Tibial nerve (tissue), 4 donors: ENCODE data around the gene IFNGR1. TPM values are rescaled to one million over a fixed set of nuclear protein-coding genes. Genes with fewer than 3 reads are reported as not detected.

Experiments used
- DNase-seq, 2 donors: peaks; one replicate each; pipeline ENCODE4 v3.0.0-alpha.2; 2019; ENCODE audit warnings: low spot score in 2 of 2
- H3K27ac ChIP-seq, 4 donors: fragments of 200-600 bp; sonication (generic) in 3 of 4; one replicate each; pipeline ENCODE4 v1.5.1; 2017 to 2019; ENCODE audit warnings: mild to moderate bottlenecking in 1 of 4
- H3K27me3 ChIP-seq, 2 donors: fragments of 200-600 bp; sonication (generic) in 1 of 2; one replicate each; pipeline versions ENCODE4 v1.5.1 to v1.6.0; 2017 to 2019
- H3K36me3 ChIP-seq, 3 donors: fragments of 200-600 bp; sonication (generic); one replicate each; pipeline ENCODE4 v1.5.1; 2018 to 2019
- H3K4me1 ChIP-seq, 4 donors: fragments of 200-600 bp; sonication (generic) in 3 of 4; one replicate each; pipeline ENCODE4 v1.5.1; 2017 to 2019
- H3K4me3 ChIP-seq, 4 donors: fragments of 200-600 bp; sonication (generic) in 3 of 4; one replicate each; pipeline ENCODE4 v1.5.1; 2017 to 2019; ENCODE audit warnings: mild to moderate bottlenecking in 1 of 4, moderate library complexity in 1 of 4
- H3K9me3 ChIP-seq, 4 donors: fragments of 200-600 bp; sonication (generic) in 3 of 4; one replicate each; pipeline ENCODE4 v1.5.1; 2017 to 2019
- CTCF ChIP-seq, 5 experiments: fragments of 200-600 bp in 3 of 5; fragments of 450-650 bp in 2 of 5; sonication (generic) in 3 of 5; IDR thresholded peaks; one replicate each; pipeline ENCODE4 v1.5.1; 2016 to 2019; ENCODE audit warnings: antibody characterized with exemption in 5 of 5, mild to moderate bottlenecking in 3 of 5, moderate library complexity in 2 of 5
- EP300 ChIP-seq, 2 donors: sonication (generic); formaldehyde crosslinking; IDR thresholded peaks; one replicate each; pipeline ENCODE4 v1.6.1; 2017; ENCODE audit warnings: antibody characterized with exemption in 2 of 2, mild to moderate bottlenecking in 1 of 2
- POLR2A ChIP-seq, 2 donors: fragments of 450-650 bp; IDR thresholded peaks; one replicate each; pipeline ENCODE4 v1.6.1; 2017; ENCODE audit warnings: antibody characterized with exemption in 2 of 2, mild to moderate bottlenecking in 2 of 2, moderate library complexity in 2 of 2
- WGBS, 2 donors: methylation state at CpG; one replicate each; pipeline ENCODE4 v1.1.5; 2018; 5-methylcytosine and 5-hydroxymethylcytosine counted together
- total RNA-seq, 4 donors: library from RNA; depleted of rRNA; stranded (reverse); fragments of >200 nt; gene quantifications; one replicate each; pipeline ENCODE4 v1.1.0, GENCODE V29; 2016

Gene IFNGR1
- total RNA-seq, 4 donors from 2014 or later, result 73.8 to 125 (median 97.8) TPM

GRCh38 chr6:137193256-137194070, 25.7 kb downstream of the IFNGR1 start:
- Histone ChIP-seq H3K36me3 (peaks cover 3 to 12% (median 5%) of the 10 kb centered on the region in 3 donors), H3K9me3 (peaks cover 0 to 6% (median 0%) of the 10 kb centered on the region in 4 donors), H3K27me3 (no peaks in the 10 kb centered on the region), H3K4me3 (no peak overlapping the region), H3K4me1 (peaks cover 0 to 21% (median 7%) of the 10 kb centered on the region in 4 donors), H3K27ac (no peak overlapping the region)
- no peak for TF ChIP-seq CTCF (IDR thresholded peaks at IDR 0.05)
- no peak for DNase-seq
- WGBS, 2 donors, result 88 to 89% methylated on average over 5 of the region's 5 CpGs

DNA sequence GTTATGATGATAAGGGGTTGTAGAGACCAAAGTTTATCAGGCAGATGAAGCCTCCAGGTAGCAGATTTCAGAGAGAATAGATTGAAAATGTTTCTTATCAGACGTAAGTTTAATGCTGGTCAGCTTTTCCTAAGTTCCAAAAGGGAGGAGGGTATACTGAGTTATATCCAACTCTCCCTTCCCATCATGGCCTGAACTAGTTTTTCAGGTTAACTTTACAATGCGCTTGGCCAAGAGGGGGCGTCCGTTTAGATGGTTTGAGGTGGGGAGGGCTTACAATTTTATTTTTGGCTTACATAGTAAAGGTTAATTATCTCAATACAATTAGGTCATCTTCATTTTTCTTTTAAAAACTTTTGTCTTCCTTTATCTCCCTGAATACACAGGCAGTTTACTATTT, 26.4 kb downstream of the IFNGR1 start:
- Histone ChIP-seq H3K4me3 (no peak overlapping the region), H3K4me1 (peaks cover 0 to 21% (median 7%) of the 10 kb centered on the region in 4 donors), H3K27ac (no peak overlapping the region), H3K27me3 (no peaks in the 10 kb centered on the region), H3K36me3 (peaks cover 0 to 5% (median 3%) of the 10 kb centered on the region in 3 donors), H3K9me3 (peaks cover 0 to 10% (median 0%) of the 10 kb centered on the region in 4 donors)
- TF ChIP-seq EP300 (IDR thresholded peaks at IDR 0.05) (no peak), POLR2A (IDR thresholded peaks at IDR 0.05) (no peak), CTCF (IDR thresholded peaks at IDR 0.05) (no peak)
- WGBS, 2 donors, result 83 to 92% methylated on average over 4 of the region's 4 CpGs
- DNase-seq, result no peak

DNA sequence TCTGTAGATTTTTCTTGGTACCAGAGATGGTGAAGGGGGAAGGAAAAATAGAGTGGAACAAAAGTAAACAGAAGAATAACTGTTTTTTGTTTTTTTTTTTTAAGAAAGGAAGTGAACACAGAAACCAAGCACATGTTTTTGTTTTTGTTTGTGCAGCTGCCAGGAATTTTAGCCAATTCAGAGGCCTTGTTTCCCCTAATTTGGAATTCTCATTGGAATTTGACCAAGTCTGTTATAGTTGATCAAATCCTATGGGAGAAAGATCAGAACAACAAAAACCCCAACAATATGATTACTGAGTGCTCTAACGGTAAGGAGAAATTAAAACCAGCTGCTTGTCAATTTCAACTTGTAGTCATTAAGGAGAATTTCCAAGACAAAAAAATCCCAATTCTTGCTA, 27.5 kb downstream of the IFNGR1 start:
- 10 to 13% methylated on average over 1 of the region's 1 CpG for WGBS, 2 donors
- H3K27ac ChIP-seq, result peak overlapping the region in 2 of 4 donors; percentile 52 to 57
- DNase-seq, result no peak

DNA sequence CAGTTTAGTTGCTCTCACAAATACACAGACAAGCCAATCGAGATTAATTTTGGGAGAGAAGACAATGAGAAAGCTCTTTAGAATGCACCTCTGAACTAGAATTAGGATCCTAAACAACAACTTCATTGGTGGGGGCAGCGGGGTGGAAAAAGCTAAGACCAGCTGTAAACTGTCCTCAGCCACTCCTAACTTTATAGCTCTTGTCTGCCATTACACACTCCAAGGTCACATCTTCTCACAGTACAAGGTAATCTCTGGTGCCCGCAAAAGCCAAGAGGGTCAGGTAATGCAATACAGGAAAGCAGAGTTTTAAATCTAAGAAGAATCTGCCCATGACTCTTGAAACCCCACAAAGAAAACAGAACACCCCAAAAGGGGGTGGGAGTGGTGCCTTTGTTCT, 27.9 kb downstream of the IFNGR1 start:
- Histone ChIP-seq H3K27me3 (no peaks in the 10 kb centered on the region), H3K27ac (peak overlapping the region in 2 of 4 donors; percentile 52 to 57), H3K9me3 (peaks cover 0 to 10% (median 0%) of the 10 kb centered on the region in 4 donors), H3K4me1 (peaks cover 0 to 21% (median 7%) of the 10 kb centered on the region in 4 donors), H3K4me3 (no peak overlapping the region), H3K36me3 (no peaks in the 10 kb centered on the region)
- 56% methylated on average over 3 of the region's 3 CpGs for WGBS, 2 donors
- DNase-seq, result no peak
- TF ChIP-seq CTCF (IDR thresholded peaks at IDR 0.05), result no peak
- no peak for TF ChIP-seq EP300 (IDR thresholded peaks at IDR 0.05)
- TF ChIP-seq POLR2A (IDR thresholded peaks at IDR 0.05), result no peak

More for the DNA sequence above, 27.5 kb downstream of the IFNGR1 start:
- H3K4me3 ChIP-seq, result no peak overlapping the region
- peaks cover 0 to 21% (median 7%) of the 10 kb centered on the region in 4 donors for H3K4me1 ChIP-seq
- H3K36me3 ChIP-seq, result no peaks in the 10 kb centered on the region
- TF ChIP-seq EP300 (IDR thresholded peaks at IDR 0.05), result peak in 1 of 2 donors; percentile 28
- no peak for TF ChIP-seq POLR2A (IDR thresholded peaks at IDR 0.05)
- H3K9me3 ChIP-seq, result peaks cover 0 to 10% (median 0%) of the 10 kb centered on the region in 4 donors
- H3K27me3 ChIP-seq, result no peaks in the 10 kb centered on the region

DNA sequence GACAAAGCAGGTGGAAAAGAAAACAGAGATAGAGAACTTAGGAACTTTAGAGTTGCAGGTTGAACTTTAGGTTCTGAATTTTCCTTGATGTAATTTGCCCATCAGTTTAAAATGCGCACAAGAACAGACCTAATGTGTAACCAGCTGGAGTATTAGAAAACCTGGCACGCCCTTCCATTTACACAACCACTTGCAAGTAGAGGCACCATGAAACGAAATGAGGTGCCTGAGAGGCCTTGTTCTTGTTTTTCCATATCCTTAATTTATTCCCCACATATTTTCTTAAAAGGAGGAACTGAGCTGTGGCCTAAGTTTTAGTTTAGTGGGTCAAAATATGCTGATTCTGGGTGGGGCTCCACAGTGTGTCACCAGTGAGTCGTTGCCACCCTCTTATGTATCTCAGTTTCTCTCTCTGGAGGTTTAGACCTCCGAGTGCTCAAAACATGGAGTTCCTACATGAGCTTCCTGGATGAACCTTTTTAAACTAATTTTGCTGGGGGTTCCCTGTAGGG, 28.5 kb downstream of the IFNGR1 start:
- 72 to 73% methylated on average over 5 of the region's 5 CpGs for WGBS, 2 donors
- Histone ChIP-seq H3K27ac (peak overlapping the region in 2 of 4 donors; percentile 52 to 57), H3K4me1 (peaks cover 0 to 19% (median 7%) of the 10 kb centered on the region in 4 donors), H3K4me3 (no peak overlapping the region), H3K9me3 (peaks cover 0 to 16% (median 0%) of the 10 kb centered on the region in 4 donors), H3K27me3 (no peaks in the 10 kb centered on the region), H3K36me3 (no peaks in the 10 kb centered on the region)
- TF ChIP-seq EP300 (IDR thresholded peaks at IDR 0.05) (no peak), POLR2A (IDR thresholded peaks at IDR 0.05) (no peak), CTCF (IDR thresholded peaks at IDR 0.05) (no peak)
- no peak for DNase-seq
